Measurements from ENCODE around the gene RBM8A.

DNA sequence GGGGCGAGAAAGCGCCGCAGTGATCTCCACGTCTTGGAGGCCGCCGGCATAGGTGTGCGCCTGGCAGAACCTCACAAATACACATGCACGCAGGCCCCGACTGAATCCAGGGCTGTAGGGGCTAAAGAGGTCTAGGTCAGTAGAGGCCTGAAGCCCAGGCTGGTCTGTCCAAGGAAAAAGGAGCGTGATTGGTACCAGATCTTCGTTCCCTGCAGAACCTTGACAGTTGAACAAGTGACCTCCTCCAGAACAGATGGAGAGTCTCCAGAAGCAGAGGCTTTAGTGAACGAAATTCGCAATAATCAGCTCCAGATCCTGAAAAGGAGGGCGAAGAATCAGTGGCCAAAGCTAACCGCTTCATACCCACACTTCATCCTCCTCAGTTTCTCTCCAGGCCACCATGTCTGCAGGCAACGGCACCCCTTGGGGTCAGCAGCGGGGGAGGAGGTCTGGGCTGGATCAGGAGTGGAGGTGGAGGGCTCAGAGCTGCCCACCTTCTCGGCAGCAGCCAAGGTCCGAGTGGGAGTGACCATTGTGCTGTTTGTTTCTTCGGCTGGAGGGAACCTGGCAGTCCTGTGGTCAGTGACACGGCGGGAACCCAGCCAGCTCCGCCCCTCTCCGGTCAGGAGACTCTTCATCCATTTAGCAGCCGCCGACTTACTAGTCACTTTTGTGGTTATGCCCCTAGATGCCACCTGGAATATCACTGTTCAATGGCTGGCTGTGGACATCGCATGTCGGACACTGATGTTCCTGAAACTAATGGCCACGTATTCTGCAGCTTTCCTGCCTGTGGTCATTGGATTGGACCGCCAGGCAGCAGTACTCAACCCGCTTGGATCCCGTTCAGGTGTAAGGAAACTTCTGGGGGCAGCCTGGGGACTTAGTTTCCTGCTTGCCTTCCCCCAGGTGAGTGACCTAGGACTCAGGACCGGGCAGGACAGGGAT, 8.0 kb downstream of the RBM8A start:
- no peak for TF ChIP-seq POLR2A (IDR thresholded peaks at IDR 0.05)
- TF ChIP-seq, protein P1, sequence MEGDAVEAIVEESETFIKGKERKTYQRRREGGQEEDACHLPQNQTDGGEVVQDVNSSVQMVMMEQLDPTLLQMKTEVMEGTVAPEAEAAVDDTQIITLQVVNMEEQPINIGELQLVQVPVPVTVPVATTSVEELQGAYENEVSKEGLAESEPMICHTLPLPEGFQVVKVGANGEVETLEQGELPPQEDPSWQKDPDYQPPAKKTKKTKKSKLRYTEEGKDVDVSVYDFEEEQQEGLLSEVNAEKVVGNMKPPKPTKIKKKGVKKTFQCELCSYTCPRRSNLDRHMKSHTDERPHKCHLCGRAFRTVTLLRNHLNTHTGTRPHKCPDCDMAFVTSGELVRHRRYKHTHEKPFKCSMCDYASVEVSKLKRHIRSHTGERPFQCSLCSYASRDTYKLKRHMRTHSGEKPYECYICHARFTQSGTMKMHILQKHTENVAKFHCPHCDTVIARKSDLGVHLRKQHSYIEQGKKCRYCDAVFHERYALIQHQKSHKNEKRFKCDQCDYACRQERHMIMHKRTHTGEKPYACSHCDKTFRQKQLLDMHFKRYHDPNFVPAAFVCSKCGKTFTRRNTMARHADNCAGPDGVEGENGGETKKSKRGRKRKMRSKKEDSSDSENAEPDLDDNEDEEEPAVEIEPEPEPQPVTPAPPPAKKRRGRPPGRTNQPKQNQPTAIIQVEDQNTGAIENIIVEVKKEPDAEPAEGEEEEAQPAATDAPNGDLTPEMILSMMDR (IDR thresholded peaks at IDR 0.05): no peak
